ENCODE measurements around the gene STAG2. TPM values are rescaled to one million over a fixed set of nuclear protein-coding genes. Genes with fewer than 3 reads are reported as not detected.

STAG2 gene
- total and polyA plus RNA-seq, 2 of the 13 experiments (the other 11 are each of a cell fraction or from before 2014, with no cell fraction given), result 21.0 to 50.8 TPM

DNA sequence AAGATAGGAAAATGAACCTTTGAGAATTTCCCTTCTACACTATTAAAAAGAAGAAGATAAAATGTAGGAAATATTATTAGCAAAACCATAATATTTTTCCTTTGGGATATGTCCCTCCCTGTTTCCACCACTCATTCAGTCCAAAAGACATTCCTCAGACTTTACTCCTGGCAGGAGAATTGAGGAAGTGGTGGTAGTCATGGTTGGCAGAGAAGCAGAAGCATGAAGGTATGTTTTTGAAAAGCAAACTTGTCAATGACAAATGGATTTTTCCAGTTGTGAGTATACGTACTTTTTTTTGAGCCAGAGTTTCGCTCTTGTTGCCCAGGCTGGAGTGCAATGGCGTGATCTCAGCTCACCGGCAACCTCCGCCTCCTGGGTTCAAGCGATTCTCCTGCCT, 13.7 kb downstream of the STAG2 start (continued):
- TF ChIP-seq, protein P1, sequence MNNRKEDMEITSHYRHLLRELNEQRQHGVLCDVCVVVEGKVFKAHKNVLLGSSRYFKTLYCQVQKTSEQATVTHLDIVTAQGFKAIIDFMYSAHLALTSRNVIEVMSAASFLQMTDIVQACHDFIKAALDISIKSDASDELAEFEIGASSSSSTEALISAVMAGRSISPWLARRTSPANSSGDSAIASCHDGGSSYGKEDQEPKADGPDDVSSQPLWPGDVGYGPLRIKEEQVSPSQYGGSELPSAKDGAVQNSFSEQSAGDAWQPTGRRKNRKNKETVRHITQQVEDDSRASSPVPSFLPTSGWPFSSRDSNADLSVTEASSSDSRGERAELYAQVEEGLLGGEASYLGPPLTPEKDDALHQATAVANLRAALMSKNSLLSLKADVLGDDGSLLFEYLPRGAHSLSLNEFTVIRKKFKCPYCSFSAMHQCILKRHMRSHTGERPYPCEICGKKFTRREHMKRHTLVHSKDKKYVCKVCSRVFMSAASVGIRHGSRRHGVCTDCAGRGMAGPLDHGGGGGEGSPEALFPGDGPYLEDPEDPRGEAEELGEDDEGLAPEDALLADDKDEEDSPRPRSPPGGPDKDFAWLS (CRISPR knock-in tag; IDR thresholded peaks at IDR 0.05; ENCODE audit: borderline replicate concordance), result no peak

DNA sequence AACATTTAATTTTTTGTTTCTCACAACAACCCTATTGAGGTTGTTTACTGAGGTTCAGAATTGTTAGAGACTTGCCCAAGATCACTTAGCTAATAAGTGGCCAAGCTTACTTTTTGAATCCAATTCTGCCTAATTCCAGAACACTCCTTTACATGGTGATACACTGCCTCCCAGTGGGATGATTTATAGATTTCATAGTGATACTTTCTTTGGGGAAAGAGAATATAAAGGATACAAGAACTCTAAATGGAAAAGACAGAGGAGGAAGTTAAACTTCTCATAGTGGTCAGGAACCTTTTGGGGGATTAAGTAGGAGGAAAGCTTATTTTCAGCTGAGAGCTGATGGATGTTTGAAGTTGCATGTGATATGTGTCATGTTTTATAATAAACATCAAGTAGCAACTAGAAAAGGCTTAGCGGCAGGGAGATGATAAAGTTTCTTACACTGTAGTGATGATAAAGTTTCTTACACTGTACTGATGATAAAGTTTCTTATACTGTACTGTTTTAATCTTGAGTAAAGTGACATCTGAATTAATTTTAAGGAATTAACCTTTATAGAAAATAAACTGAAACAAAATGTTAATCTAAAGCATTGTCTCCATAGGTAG, 15.3 kb downstream of the STAG2 start:
- FAIRE-seq, result peak; percentile 76
- no peak overlapping the region for H3K4me2 ChIP-seq (ENCODE audit: low read depth, low read length)
- ChIA-PET POLR2A (no interaction called here), CTCF (ENCODE audit: low intra/inter-chr PET ratio, low total read pairs) (interaction anchor here (0.8 to 2.0 kb wide), 4 partner anchors 16 to 143 kb away, joined by 4 to 8 read pairs (median 6); no protein-coding TSS in a partner anchor)
- no peaks in the 10 kb centered on the region for H3K9me3 ChIP-seq (ENCODE audit: low read length)
- peak; percentile 51; the same call in 2 of the 3 replicates for ATAC-seq
- in situ Hi-C loops (cut with HindIII; ENCODE audit: extremely low pct_ligation_motif_present, low pct_unique_long_range_greater_than_20kb), result loop anchor here (10.0 kb wide), 1 partner anchor 142 kb away; no protein-coding TSS in a partner anchor
- H3K9ac ChIP-seq (ENCODE audit: insufficient read depth, low read depth, low read length), result no peak overlapping the region
- no peak overlapping the region for H3K27ac ChIP-seq (ENCODE audit: extremely low read length, insufficient read depth, low read length)
- DNase-seq (ENCODE audit: low spot score), result peak; percentile 31
- no peaks in the 10 kb centered on the region for H3K36me3 ChIP-seq (replicated peaks in 1 of 2; ENCODE audit: control insufficient read depth in 1 of 2, insufficient read depth in 2 of 2, low read length in 2 of 2)
- no peaks in the 10 kb centered on the region for H3K27me3 ChIP-seq (ENCODE audit: control insufficient read depth in 1 of 2, insufficient read depth in 2 of 2, low read length in 2 of 2)
- intact Hi-C loops (cut with micrococcal nuclease; ENCODE audit: unreplicated experiment), result loop anchor here (1.0 kb wide), 1 partner anchor 16 kb away; the partner anchor contains the start of gene STAG2
- H3K79me2 ChIP-seq (ENCODE audit: insufficient read depth, low read length), result peaks cover 83% of the 10 kb centered on the region
- BruUV-seq (replicated peaks), result no TSS peak
- H3K4me1 ChIP-seq (ENCODE audit: insufficient read depth, low read length), result no peaks in the 10 kb centered on the region
- H4K20me1 ChIP-seq (ENCODE audit: insufficient read depth, low read length), result peaks cover 13% of the 10 kb centered on the region; the same call in 1 of the 2 replicates
- H2AFZ ChIP-seq (ENCODE audit: low read length), result no peak overlapping the region
- H3K4me3 ChIP-seq (replicated peaks in 1 of 3; ENCODE audit: insufficient read depth in 1 of 3, low read depth in 2 of 3, low read length in 3 of 3), result no peak overlapping the region
- 100% methylated on average over 1 of the region's 1 CpG for WGBS (ENCODE audit: low lambda C conversion rate)
- TF ChIP-seq ZKSCAN1 (IDR thresholded peaks at IDR 0.05; ENCODE audit: low read length) (no peak), RAD21 (CRISPR knock-in tag; IDR thresholded peaks at IDR 0.05) (peak; percentile 39; the same call in 1 of the 2 replicates), SMC3 (IDR thresholded peaks at IDR 0.05; ENCODE audit: low read length) (peak; percentile 41; the same call in 1 of the 2 replicates), TMF1 (CRISPR knock-in tag; IDR thresholded peaks at IDR 0.05; ENCODE audit: low read depth) (no peak)
- TF ChIP-seq, protein P2, sequence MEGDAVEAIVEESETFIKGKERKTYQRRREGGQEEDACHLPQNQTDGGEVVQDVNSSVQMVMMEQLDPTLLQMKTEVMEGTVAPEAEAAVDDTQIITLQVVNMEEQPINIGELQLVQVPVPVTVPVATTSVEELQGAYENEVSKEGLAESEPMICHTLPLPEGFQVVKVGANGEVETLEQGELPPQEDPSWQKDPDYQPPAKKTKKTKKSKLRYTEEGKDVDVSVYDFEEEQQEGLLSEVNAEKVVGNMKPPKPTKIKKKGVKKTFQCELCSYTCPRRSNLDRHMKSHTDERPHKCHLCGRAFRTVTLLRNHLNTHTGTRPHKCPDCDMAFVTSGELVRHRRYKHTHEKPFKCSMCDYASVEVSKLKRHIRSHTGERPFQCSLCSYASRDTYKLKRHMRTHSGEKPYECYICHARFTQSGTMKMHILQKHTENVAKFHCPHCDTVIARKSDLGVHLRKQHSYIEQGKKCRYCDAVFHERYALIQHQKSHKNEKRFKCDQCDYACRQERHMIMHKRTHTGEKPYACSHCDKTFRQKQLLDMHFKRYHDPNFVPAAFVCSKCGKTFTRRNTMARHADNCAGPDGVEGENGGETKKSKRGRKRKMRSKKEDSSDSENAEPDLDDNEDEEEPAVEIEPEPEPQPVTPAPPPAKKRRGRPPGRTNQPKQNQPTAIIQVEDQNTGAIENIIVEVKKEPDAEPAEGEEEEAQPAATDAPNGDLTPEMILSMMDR (CRISPR knock-in tag; IDR thresholded peaks at IDR 0.05), result peak; percentile 35; the same call in 1 of the 2 replicates
- TF ChIP-seq, protein P3, sequence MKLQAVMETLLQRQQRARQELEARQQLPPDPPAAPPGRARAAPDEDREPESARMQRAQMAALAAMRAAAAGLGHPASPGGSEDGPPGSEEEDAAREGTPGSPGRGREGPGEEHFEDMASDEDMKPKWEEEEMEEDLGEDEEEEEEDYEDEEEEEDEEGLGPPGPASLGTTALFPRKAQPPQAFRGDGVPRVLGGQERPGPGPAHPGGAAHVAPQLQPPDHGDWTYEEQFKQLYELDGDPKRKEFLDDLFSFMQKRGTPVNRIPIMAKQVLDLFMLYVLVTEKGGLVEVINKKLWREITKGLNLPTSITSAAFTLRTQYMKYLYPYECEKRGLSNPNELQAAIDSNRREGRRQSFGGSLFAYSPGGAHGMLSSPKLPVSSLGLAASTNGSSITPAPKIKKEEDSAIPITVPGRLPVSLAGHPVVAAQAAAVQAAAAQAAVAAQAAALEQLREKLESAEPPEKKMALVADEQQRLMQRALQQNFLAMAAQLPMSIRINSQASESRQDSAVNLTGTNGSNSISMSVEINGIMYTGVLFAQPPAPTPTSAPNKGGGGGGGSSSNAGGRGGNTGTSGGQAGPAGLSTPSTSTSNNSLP (IDR thresholded peaks at IDR 0.05; ENCODE audit: low read depth, low read length), result 0 out of 2 replicates have a peak, but pooled peaks have one; percentile 37
- TF ChIP-seq, protein P4, sequence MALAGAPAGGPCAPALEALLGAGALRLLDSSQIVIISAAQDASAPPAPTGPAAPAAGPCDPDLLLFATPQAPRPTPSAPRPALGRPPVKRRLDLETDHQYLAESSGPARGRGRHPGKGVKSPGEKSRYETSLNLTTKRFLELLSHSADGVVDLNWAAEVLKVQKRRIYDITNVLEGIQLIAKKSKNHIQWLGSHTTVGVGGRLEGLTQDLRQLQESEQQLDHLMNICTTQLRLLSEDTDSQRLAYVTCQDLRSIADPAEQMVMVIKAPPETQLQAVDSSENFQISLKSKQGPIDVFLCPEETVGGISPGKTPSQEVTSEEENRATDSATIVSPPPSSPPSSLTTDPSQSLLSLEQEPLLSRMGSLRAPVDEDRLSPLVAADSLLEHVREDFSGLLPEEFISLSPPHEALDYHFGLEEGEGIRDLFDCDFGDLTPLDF (CRISPR knock-in tag; IDR thresholded peaks at IDR 0.05), result no peak
- TF ChIP-seq, protein P5, sequence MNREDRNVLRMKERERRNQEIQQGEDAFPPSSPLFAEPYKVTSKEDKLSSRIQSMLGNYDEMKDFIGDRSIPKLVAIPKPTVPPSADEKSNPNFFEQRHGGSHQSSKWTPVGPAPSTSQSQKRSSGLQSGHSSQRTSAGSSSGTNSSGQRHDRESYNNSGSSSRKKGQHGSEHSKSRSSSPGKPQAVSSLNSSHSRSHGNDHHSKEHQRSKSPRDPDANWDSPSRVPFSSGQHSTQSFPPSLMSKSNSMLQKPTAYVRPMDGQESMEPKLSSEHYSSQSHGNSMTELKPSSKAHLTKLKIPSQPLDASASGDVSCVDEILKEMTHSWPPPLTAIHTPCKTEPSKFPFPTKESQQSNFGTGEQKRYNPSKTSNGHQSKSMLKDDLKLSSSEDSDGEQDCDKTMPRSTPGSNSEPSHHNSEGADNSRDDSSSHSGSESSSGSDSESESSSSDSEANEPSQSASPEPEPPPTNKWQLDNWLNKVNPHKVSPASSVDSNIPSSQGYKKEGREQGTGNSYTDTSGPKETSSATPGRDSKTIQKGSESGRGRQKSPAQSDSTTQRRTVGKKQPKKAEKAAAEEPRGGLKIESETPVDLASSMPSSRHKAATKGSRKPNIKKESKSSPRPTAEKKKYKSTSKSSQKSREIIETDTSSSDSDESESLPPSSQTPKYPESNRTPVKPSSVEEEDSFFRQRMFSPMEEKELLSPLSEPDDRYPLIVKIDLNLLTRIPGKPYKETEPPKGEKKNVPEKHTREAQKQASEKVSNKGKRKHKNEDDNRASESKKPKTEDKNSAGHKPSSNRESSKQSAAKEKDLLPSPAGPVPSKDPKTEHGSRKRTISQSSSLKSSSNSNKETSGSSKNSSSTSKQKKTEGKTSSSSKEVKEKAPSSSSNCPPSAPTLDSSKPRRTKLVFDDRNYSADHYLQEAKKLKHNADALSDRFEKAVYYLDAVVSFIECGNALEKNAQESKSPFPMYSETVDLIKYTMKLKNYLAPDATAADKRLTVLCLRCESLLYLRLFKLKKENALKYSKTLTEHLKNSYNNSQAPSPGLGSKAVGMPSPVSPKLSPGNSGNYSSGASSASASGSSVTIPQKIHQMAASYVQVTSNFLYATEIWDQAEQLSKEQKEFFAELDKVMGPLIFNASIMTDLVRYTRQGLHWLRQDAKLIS (CRISPR knock-in tag; IDR thresholded peaks at IDR 0.05), result no peak

Measured in HepG2 (cell line).